Stomach (tissue), 4 donors: Measurements from ENCODE around the gene CRYGS.

ENCODE experiments used
- EP300 ChIP-seq: sonication (generic); formaldehyde crosslinking; IDR thresholded peaks from one replicate; pipeline ENCODE4 v1.6.1; 2017; ENCODE audit warnings: antibody characterized with exemption
- POLR2A ChIP-seq, 4 donors: fragments of 450-650 bp; IDR thresholded peaks; one replicate each; pipeline ENCODE4 v1.6.1; 2016; ENCODE audit warnings: antibody characterized with exemption in 4 of 4, control low read depth in 2 of 4, mild to moderate bottlenecking in 1 of 4, moderate library complexity in 1 of 4
- POLR2AphosphoS5 ChIP-seq, 3 donors: sonication (generic); formaldehyde crosslinking; IDR thresholded peaks; one replicate each; pipeline ENCODE4 v1.6.1; 2016; ENCODE audit warnings: antibody characterized with exemption in 3 of 3
- TF ChIP-seq, protein P1 (sequence below), 7 experiments: fragments of 450-650 bp in 4 of 7; fragments of 200-600 bp in 3 of 7; sonication (generic) in 3 of 7; IDR thresholded peaks; one replicate each; pipeline ENCODE4 v1.5.1; 2016 to 2019; ENCODE audit warnings: antibody characterized with exemption in 7 of 7, control low read depth in 2 of 7, mild to moderate bottlenecking in 1 of 7

- TF ChIP-seq, protein P1, sequence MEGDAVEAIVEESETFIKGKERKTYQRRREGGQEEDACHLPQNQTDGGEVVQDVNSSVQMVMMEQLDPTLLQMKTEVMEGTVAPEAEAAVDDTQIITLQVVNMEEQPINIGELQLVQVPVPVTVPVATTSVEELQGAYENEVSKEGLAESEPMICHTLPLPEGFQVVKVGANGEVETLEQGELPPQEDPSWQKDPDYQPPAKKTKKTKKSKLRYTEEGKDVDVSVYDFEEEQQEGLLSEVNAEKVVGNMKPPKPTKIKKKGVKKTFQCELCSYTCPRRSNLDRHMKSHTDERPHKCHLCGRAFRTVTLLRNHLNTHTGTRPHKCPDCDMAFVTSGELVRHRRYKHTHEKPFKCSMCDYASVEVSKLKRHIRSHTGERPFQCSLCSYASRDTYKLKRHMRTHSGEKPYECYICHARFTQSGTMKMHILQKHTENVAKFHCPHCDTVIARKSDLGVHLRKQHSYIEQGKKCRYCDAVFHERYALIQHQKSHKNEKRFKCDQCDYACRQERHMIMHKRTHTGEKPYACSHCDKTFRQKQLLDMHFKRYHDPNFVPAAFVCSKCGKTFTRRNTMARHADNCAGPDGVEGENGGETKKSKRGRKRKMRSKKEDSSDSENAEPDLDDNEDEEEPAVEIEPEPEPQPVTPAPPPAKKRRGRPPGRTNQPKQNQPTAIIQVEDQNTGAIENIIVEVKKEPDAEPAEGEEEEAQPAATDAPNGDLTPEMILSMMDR (IDR thresholded peaks at IDR 0.05): no peak
- no peak for TF ChIP-seq POLR2AphosphoS5 (IDR thresholded peaks at IDR 0.05)
- no peak for TF ChIP-seq POLR2A (IDR thresholded peaks at IDR 0.05)
- no peak for TF ChIP-seq EP300
Observed at GRCh38 chr3:186534113-186534669, 10.0 kb downstream of the CRYGS start.
